SK-N-SH (cell line): Measurements from ENCODE around the gene PARD3B. TPM values are rescaled to one million over a fixed set of nuclear protein-coding genes. Genes with fewer than 3 reads are reported as not detected.

Experiments used
- CTCF ChIA-PET: fragments of 300-600, 350-600 bp; formaldehyde crosslinking; extraction: SDS; loops from one replicate; lab custom pipeline; 2021; lab: Yijun Ruan, JAX
- POLR2A ChIA-PET: fragments of 350-600 bp; sonication (Branson Sonifier 250); formaldehyde crosslinking; extraction: SDS; loops from one replicate; lab custom pipeline; 2020; ENCODE audit warnings: antibody characterized with exemption, inconsistent platforms; lab: Yijun Ruan, JAX
- DNase-seq: peaks from one replicate; pipeline ENCODE4 v3.0.0; 2012
- H2AFZ ChIP-seq: fragments of 200-600 bp; sonication (generic); 2 replicates; pipeline ENCODE4 v1.8.1; 2016; ENCODE audit warnings: antibody characterized with exemption, mild to moderate bottlenecking, low read depth
- H3F3A ChIP-seq: fragments of 200-600 bp; sonication (generic); replicated peaks from 2 replicates; pipeline ENCODE3; 2016; ENCODE audit warnings: antibody characterized with exemption, mild to moderate bottlenecking; ENCODE audit not compliant: insufficient read depth
- H3K27ac ChIP-seq, 2 experiments: fragments of 200-500 bp in 1 of 2; fragments of 200-600 bp in 1 of 2; sonication (Bioruptor generic) in 1 of 2; sonication (generic), shearing (Covaris generic) in 1 of 2; 2 replicates each; pipeline versions ENCODE4 v1.5.1 to v1.6.1; 2014 to 2016; ENCODE audit warnings: low read depth in 2 of 2, inconsistent platforms in 1 of 2, low read length in 1 of 2, mild to moderate bottlenecking in 1 of 2, mixed read lengths in 1 of 2
- H3K27me3 ChIP-seq: fragments of 200-600 bp; sonication (generic), shearing (Covaris generic); 2 replicates; pipeline ENCODE4 v1.6.1; 2016; ENCODE audit warnings: mixed run types; ENCODE audit not compliant: insufficient read depth
- H3K36me3 ChIP-seq, 2 experiments: fragments of 200-500 bp in 1 of 2; fragments of 200-600 bp in 1 of 2; sonication (Bioruptor generic) in 1 of 2; sonication (generic) in 1 of 2; replicated peaks in 1 of 2; 2 replicates each; pipeline versions ENCODE3 to v1.5.1; 2014 to 2016; ENCODE audit warnings: low read length in 1 of 2, mild to moderate bottlenecking in 1 of 2; ENCODE audit not compliant: insufficient read depth in 2 of 2, control insufficient read depth in 1 of 2
- H3K4me1 ChIP-seq, 2 experiments: fragments of 200-500 bp in 1 of 2; fragments of 200-600 bp in 1 of 2; sonication (Bioruptor generic) in 1 of 2; sonication (generic), shearing (Covaris generic) in 1 of 2; 2 replicates each; pipeline versions ENCODE4 v1.5.1 to v1.6.1; 2014 to 2016; ENCODE audit warnings: low read depth in 1 of 2, low read length in 1 of 2, mixed run types in 1 of 2; ENCODE audit not compliant: insufficient read depth in 2 of 2, control insufficient read depth in 1 of 2
- H3K4me2 ChIP-seq: fragments of 200-600 bp; sonication (generic), shearing (Covaris generic); 2 replicates; pipeline ENCODE4 v1.6.1; 2017; ENCODE audit warnings: mixed run types
- H3K4me3 ChIP-seq, 2 experiments: fragments of 200-500 bp in 1 of 2; fragments of 200-600 bp in 1 of 2; sonication (Bioruptor generic) in 1 of 2; sonication (generic), shearing (Covaris generic) in 1 of 2; 2 replicates each; pipeline versions ENCODE4 v1.5.1 to v1.8.1; 2014 to 2016; ENCODE audit warnings: low read depth in 2 of 2, inconsistent platforms in 1 of 2, low read length in 1 of 2, mild to moderate bottlenecking in 1 of 2, mixed read lengths in 1 of 2, moderate library complexity in 1 of 2
- H3K79me2 ChIP-seq: fragments of 200-600 bp; sonication (generic); 2 replicates; pipeline ENCODE4 v1.8.1; 2017; ENCODE audit warnings: mild to moderate bottlenecking; ENCODE audit not compliant: insufficient read depth
- H3K9ac ChIP-seq: fragments of 200-600 bp; sonication (generic); 2 replicates; pipeline ENCODE4 v1.6.1; 2017; ENCODE audit warnings: mixed run types
- H3K9me2 ChIP-seq: fragments of 200-600 bp; sonication (generic); 2 replicates; pipeline ENCODE4 v1.6.1; 2017; ENCODE audit warnings: mixed run types
- H3K9me3 ChIP-seq: fragments of 200-600 bp; sonication (generic); 2 replicates; pipeline ENCODE4 v1.6.1; 2017; ENCODE audit warnings: mixed run types, mild to moderate bottlenecking, moderate library complexity
- H4K20me1 ChIP-seq: fragments of 200-600 bp; sonication (generic); 2 replicates; pipeline ENCODE4 v1.6.1; 2017; ENCODE audit warnings: mild to moderate bottlenecking, mixed run types; ENCODE audit not compliant: insufficient read depth
- ELF1 ChIP-seq: IDR thresholded peaks from 2 replicates; pipeline ENCODE4 v1.4.0; 2012
- EP300 ChIP-seq, 2 experiments: IDR thresholded peaks; 2 replicates each; pipeline versions ENCODE4 v1.4.0 to v1.6.1; 2012; ENCODE audit warnings: borderline replicate concordance in 1 of 2, low read depth in 1 of 2, low read length in 1 of 2
- FOXJ3 ChIP-seq: sonication (generic); formaldehyde crosslinking; IDR thresholded peaks from 2 replicates; pipeline ENCODE4 v1.5.1; 2020; ENCODE audit warnings: mild to moderate bottlenecking, missing genetic modification reagents
- GABPA ChIP-seq: IDR thresholded peaks from 2 replicates; pipeline ENCODE4 v1.4.0; 2012; ENCODE audit warnings: low read depth, mild to moderate bottlenecking
- MEF2A ChIP-seq: IDR thresholded peaks from 2 replicates; pipeline ENCODE4 v1.4.0; 2012; ENCODE audit warnings: low read depth, borderline replicate concordance
- MXI1 ChIP-seq: IDR thresholded peaks from 2 replicates; pipeline ENCODE4 v1.6.1; 2012; ENCODE audit warnings: mild to moderate bottlenecking, low read depth, low read length, improper control_type of control experiment
- NRF1 ChIP-seq: IDR thresholded peaks from 2 replicates; pipeline ENCODE4 v1.6.1; 2012; ENCODE audit warnings: low read depth, mild to moderate bottlenecking, low read length
- RCOR1 ChIP-seq: fragments of 150-350 bp; IDR thresholded peaks from 2 replicates; pipeline ENCODE4 v1.6.1; 2017; ENCODE audit warnings: antibody characterized with exemption, low read length
- RFX5 ChIP-seq: IDR thresholded peaks from 2 replicates; pipeline ENCODE4 v1.6.1; 2012; ENCODE audit warnings: mild to moderate bottlenecking, improper control_type of control experiment, low read length
- RXRA ChIP-seq: IDR thresholded peaks from 2 replicates; pipeline ENCODE4 v1.4.0; 2012; ENCODE audit warnings: low read depth, mild to moderate bottlenecking, borderline replicate concordance
- SIN3A ChIP-seq: IDR thresholded peaks from 2 replicates; pipeline ENCODE4 v1.6.1; 2012; ENCODE audit warnings: low read depth, mild to moderate bottlenecking, low read length, moderate library complexity, borderline replicate concordance
- SMC3 ChIP-seq: IDR thresholded peaks from 2 replicates; pipeline ENCODE4 v1.6.1; 2012; ENCODE audit warnings: low read depth, low read length, improper control_type of control experiment
- TCF12 ChIP-seq: IDR thresholded peaks from 2 replicates; pipeline ENCODE4 v1.4.0; 2012
- WGBS: methylation state at CpG from one replicate; pipeline ENCODE4 v1.1.6; 2017; ENCODE audit warnings: low lambda C conversion rate; 5-methylcytosine and 5-hydroxymethylcytosine counted together
- polyA plus RNA-seq, 3 experiments: library from polyadenylated mRNA; depleted of rRNA; stranded (reverse); fragments of >200 nt; gene quantifications; 2 replicates each; pipeline ENCODE4 v1.2.3, GENCODE V29; 2012
- TF ChIP-seq, protein P1 (sequence below): fragments of 200-600 bp; sonication (generic); IDR thresholded peaks from 2 replicates; pipeline ENCODE4 v1.6.1; 2017; ENCODE audit warnings: antibody characterized with exemption, mild to moderate bottlenecking, moderate library complexity
- TF ChIP-seq, protein P2 (sequence below): IDR thresholded peaks from 2 replicates; pipeline ENCODE4 v1.4.0; 2012; ENCODE audit warnings: low read depth, borderline replicate concordance
- TF ChIP-seq, protein P3 (sequence below): IDR thresholded peaks from 2 replicates; pipeline ENCODE4 v1.6.1; 2012; ENCODE audit warnings: mild to moderate bottlenecking, low read depth, low read length, moderate library complexity

Gene PARD3B
- polyA plus RNA-seq, 1 of the 3 experiments (the other 2 are of a cell fraction): 0.87 TPM

DNA sequence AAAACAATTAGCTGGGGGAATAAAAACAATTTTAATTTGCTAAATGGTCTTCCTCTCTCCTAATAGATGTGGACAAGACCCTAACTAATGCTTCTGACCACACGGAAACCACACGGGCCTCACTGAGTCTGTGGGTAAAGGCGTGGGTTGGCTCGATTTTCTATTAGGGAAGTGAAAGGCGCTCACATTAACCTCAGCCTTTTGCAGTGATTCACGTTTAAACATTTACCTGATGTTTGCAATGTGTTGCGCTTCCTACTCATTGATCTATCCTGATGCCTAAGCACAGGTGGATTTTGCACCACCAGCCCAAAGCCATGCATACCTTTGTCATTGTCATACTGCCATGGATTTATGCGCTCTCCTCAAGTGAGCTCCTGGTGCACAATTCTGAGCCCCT, 1101.4 kb downstream of the PARD3B start:
- no peaks in the 10 kb centered on the region for H3K9me3 ChIP-seq
- no peak overlapping the region for H3K4me2 ChIP-seq
- H3F3A ChIP-seq: no peaks in the 10 kb centered on the region
- no peaks in the 10 kb centered on the region for H3K9me2 ChIP-seq
- TF ChIP-seq NRF1 (no peak), EP300 (IDR thresholded peaks at IDR 0.05; ENCODE audit: borderline replicate concordance in 1 of 2, low read depth in 1 of 2, low read length in 1 of 2) (no peak), RXRA (no peak), ELF1 (no peak), SIN3A (no peak), MXI1 (no peak), TCF12 (no peak), SMC3 (no peak), RCOR1 (no peak), RFX5 (no peak), MEF2A (no peak), GABPA (no peak), FOXJ3 (CRISPR knock-in tag) (no peak)
- TF ChIP-seq, protein P1, sequence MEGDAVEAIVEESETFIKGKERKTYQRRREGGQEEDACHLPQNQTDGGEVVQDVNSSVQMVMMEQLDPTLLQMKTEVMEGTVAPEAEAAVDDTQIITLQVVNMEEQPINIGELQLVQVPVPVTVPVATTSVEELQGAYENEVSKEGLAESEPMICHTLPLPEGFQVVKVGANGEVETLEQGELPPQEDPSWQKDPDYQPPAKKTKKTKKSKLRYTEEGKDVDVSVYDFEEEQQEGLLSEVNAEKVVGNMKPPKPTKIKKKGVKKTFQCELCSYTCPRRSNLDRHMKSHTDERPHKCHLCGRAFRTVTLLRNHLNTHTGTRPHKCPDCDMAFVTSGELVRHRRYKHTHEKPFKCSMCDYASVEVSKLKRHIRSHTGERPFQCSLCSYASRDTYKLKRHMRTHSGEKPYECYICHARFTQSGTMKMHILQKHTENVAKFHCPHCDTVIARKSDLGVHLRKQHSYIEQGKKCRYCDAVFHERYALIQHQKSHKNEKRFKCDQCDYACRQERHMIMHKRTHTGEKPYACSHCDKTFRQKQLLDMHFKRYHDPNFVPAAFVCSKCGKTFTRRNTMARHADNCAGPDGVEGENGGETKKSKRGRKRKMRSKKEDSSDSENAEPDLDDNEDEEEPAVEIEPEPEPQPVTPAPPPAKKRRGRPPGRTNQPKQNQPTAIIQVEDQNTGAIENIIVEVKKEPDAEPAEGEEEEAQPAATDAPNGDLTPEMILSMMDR: no peak
- TF ChIP-seq, protein P2, sequence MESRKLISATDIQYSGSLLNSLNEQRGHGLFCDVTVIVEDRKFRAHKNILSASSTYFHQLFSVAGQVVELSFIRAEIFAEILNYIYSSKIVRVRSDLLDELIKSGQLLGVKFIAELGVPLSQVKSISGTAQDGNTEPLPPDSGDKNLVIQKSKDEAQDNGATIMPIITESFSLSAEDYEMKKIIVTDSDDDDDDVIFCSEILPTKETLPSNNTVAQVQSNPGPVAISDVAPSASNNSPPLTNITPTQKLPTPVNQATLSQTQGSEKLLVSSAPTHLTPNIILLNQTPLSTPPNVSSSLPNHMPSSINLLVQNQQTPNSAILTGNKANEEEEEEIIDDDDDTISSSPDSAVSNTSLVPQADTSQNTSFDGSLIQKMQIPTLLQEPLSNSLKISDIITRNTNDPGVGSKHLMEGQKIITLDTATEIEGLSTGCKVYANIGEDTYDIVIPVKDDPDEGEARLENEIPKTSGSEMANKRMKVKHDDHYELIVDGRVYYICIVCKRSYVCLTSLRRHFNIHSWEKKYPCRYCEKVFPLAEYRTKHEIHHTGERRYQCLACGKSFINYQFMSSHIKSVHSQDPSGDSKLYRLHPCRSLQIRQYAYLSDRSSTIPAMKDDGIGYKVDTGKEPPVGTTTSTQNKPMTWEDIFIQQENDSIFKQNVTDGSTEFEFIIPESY: no peak
- TF ChIP-seq, protein P3, sequence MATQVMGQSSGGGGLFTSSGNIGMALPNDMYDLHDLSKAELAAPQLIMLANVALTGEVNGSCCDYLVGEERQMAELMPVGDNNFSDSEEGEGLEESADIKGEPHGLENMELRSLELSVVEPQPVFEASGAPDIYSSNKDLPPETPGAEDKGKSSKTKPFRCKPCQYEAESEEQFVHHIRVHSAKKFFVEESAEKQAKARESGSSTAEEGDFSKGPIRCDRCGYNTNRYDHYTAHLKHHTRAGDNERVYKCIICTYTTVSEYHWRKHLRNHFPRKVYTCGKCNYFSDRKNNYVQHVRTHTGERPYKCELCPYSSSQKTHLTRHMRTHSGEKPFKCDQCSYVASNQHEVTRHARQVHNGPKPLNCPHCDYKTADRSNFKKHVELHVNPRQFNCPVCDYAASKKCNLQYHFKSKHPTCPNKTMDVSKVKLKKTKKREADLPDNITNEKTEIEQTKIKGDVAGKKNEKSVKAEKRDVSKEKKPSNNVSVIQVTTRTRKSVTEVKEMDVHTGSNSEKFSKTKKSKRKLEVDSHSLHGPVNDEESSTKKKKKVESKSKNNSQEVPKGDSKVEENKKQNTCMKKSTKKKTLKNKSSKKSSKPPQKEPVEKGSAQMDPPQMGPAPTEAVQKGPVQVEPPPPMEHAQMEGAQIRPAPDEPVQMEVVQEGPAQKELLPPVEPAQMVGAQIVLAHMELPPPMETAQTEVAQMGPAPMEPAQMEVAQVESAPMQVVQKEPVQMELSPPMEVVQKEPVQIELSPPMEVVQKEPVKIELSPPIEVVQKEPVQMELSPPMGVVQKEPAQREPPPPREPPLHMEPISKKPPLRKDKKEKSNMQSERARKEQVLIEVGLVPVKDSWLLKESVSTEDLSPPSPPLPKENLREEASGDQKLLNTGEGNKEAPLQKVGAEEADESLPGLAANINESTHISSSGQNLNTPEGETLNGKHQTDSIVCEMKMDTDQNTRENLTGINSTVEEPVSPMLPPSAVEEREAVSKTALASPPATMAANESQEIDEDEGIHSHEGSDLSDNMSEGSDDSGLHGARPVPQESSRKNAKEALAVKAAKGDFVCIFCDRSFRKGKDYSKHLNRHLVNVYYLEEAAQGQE: no peak
- no peaks in the 10 kb centered on the region for H3K36me3 ChIP-seq
- no peak overlapping the region for H3K4me3 ChIP-seq
- peaks cover 5 to 7% of the 10 kb centered on the region in 2 experiments; a peak in 2 of 4 replicates for H3K4me1 ChIP-seq
- no peak overlapping the region for H3K27ac ChIP-seq
- no peak for DNase-seq
- CTCF ChIA-PET: interaction anchor here (1.7 kb wide), 1 partner anchor 16 kb away, joined by 5 read pairs; no protein-coding TSS in a partner anchor
- no peak overlapping the region for H2AFZ ChIP-seq
- H3K27me3 ChIP-seq: no peaks in the 10 kb centered on the region
- H3K79me2 ChIP-seq: no peaks in the 10 kb centered on the region
- POLR2A ChIA-PET: no interaction called here
- H4K20me1 ChIP-seq: no peaks in the 10 kb centered on the region
- 98% methylated on average over 8 of the region's 8 CpGs for WGBS
- H3K9ac ChIP-seq: no peak overlapping the region
